Heart left ventricle (tissue), 16 donors: Measurements from ENCODE around the gene METRNL. TPM values are rescaled to one million over a fixed set of nuclear protein-coding genes. Genes with fewer than 3 reads are reported as not detected.
A peak's percentile ranks its signal among the peaks of the same experiment; 100 is the strongest.

Source experiments
- ATAC-seq, 4 donors: fragments of 200-7000 bp; cut with Tn5 transposase; one replicate each; pipeline ENCODE4 v1.9.1; 2020 to 2022; ENCODE audit warnings: moderate library complexity in 4 of 4, mild to moderate bottlenecking in 3 of 4, moderate number of reproducible peaks in 1 of 4
- DNase-seq, 5 donors: peaks; one replicate each; pipeline ENCODE4 v3.0.0-alpha.2; 2020
- H3K27ac ChIP-seq, 12 donors: fragments of 200-600 bp; sonication (generic) in 4 of 12; one replicate each; pipeline versions ENCODE4 v1.5.0 to v1.8.0; 2016 to 2022; ENCODE audit warnings: mild to moderate bottlenecking in 2 of 12
- H3K27me3 ChIP-seq, 9 donors: fragments of 200-600 bp; sonication (generic) in 2 of 9; one replicate each; pipeline versions ENCODE4 v1.5.1 to v1.8.0; 2016 to 2022; ENCODE audit warnings: mild to moderate bottlenecking in 3 of 9
- H3K36me3 ChIP-seq, 9 donors: fragments of 200-600 bp; sonication (generic) in 2 of 9; one replicate each; pipeline versions ENCODE4 v1.5.0 to v1.8.0; 2018 to 2022; ENCODE audit warnings: mild to moderate bottlenecking in 2 of 9
- H3K4me1 ChIP-seq, 12 donors: fragments of 200-600 bp; sonication (generic) in 4 of 12; one replicate each; pipeline versions ENCODE4 v1.5.0 to v1.8.0; 2016 to 2022; ENCODE audit warnings: mild to moderate bottlenecking in 3 of 12
- H3K4me3 ChIP-seq, 12 donors: fragments of 200-600 bp; sonication (generic) in 4 of 12; one replicate each; pipeline versions ENCODE4 v1.5.0 to v1.8.0; 2017 to 2022; ENCODE audit warnings: mild to moderate bottlenecking in 9 of 12, moderate library complexity in 4 of 12
- H3K9me3 ChIP-seq, 12 donors: fragments of 200-600 bp; sonication (generic) in 4 of 12; one replicate each; pipeline versions ENCODE4 v1.5.0 to v1.8.0; 2016 to 2022; ENCODE audit warnings: mild to moderate bottlenecking in 1 of 12
- CTCF ChIP-seq, 12 donors: fragments of 200-600 bp; sonication (generic) in 4 of 12; IDR thresholded peaks; one replicate each; pipeline versions ENCODE4 v1.5.0 to v1.8.0; 2018 to 2022; ENCODE audit warnings: antibody characterized with exemption in 12 of 12, mild to moderate bottlenecking in 5 of 12
- POLR2A ChIP-seq, 2 donors: fragments of 450-650 bp; IDR thresholded peaks; one replicate each; pipeline ENCODE4 v1.6.1; 2017; ENCODE audit warnings: antibody characterized with exemption in 2 of 2, mild to moderate bottlenecking in 2 of 2, moderate library complexity in 2 of 2
- WGBS, 4 donors: extraction: QIAGEN DNeasy Blood & Tissue Kit in 2 of 4; methylation state at CpG; one replicate each; pipeline versions ENCODE4 v1.1.5 to v1.1.7; 2013 to 2018; 5-methylcytosine and 5-hydroxymethylcytosine counted together
- intact Hi-C, 10 donors: fragments of 100-400 bp; cut with DNase I; formaldehyde crosslinking; loops; one replicate each; pipeline versions ENCODE4 v1.11.1 to v1.14.2; 2022
- polyA plus RNA-seq, 2 donors: library from polyadenylated mRNA; stranded (reverse); fragments of 200-250 nt; gene quantifications; one replicate each; pipeline ENCODE4 v1.2.3, GENCODE V29; 2013
- total RNA-seq, 9 donors: library from RNA; depleted of rRNA in 2 of 9; stranded (reverse); fragments of >200 nt in 2 of 9; fragmentation: NEBNext Ultra II Directional in 3 of 9; extraction: Animal tissue kit (Norgen Biotek cat#: 25700) in 3 of 9; gene quantifications; one replicate each; pipeline versions ENCODE4 v1.1.0 to v1.2.4, GENCODE V29; 2016 to 2023
- donor health status: ischemic (EF 13 %, LVEDD 7.1; RV severe dilation, severe dysfunction).
- donor health status: healthy with polysubstance abuse.
- donor health status: DM: no; HTN: yes; CAD: no.
- donor health status: DM: no; HTN: no; CAD: no.
- donor health status: ischemic (EF 25% LVEDD 6.9; RV normal size, moderate dysfunction).
- donor health status: ischemic (EF 25% LVEDD 5.7; RV mildly dilated, moderate dysfunction).
- donor health status: healthy.
- donor health status: DM: yes; HTN: yes; CAD: no.
- donor health status: ischemic (EF 35%, LVEDD 5.7; RV mildly dilated, moderate dysfunction).
- donor health status: nonischemic (EF 11% LVEDD 7.7; RV severe dilation, severe dysfunction).
- donor health status: DM: yes; HTN: yes; CAD: no.
- donor health status: PGD.
- donor health status: ischemic (EF 29% LVEDD 5.4; RV normal size, mild dysfunction).
- donor health status: nonischemic (EF 23%, LVEDD 6.1; RV moderate dilation, normal function).

Gene METRNL
- total and polyA plus RNA-seq, 11 donors: 59.4 to 144 (median 79.5) TPM

GRCh38 chr17:83126275-83126811, 46.9 kb downstream of the METRNL start:
- peaks cover 0 to 4% (median 0%) of the 10 kb centered on the region in 9 donors for H3K27me3 ChIP-seq
- intact Hi-C loops: no loop called here

GRCh38 chr17:83127431-83128160, 48.2 kb downstream of the METRNL start:
- peaks cover 0 to 12% (median 0%) of the 10 kb centered on the region in 12 donors for H3K4me1 ChIP-seq
- no peak for ATAC-seq
- peak in 2 of 5 donors; percentile 21 to 62 for DNase-seq
- intact Hi-C loops: no loop called here
- H3K9me3 ChIP-seq: no peaks in the 10 kb centered on the region
- no peak for TF ChIP-seq POLR2A (IDR thresholded peaks at IDR 0.05)
- no peak for TF ChIP-seq CTCF (IDR thresholded peaks at IDR 0.05)
- no peak overlapping the region for H3K4me3 ChIP-seq
- H3K36me3 ChIP-seq: no peaks in the 10 kb centered on the region
- H3K27me3 ChIP-seq: peaks cover 0 to 4% (median 0%) of the 10 kb centered on the region in 9 donors
- 84 to 92% (median 90%) methylated on average over 13 to 16 of the region's 16 CpGs for whole genome bisulfite sequencing, 4 donors
- H3K27ac ChIP-seq: no peak overlapping the region

More at GRCh38 chr17:83126275-83126811, 46.9 kb downstream of the METRNL start:
- 86 to 87% (median 86%) methylated on average over 10 to 12 of the region's 12 CpGs for WGBS, 4 donors
- DNase-seq: peak in 1 of 5 donors; percentile 20
- Histone ChIP-seq H3K36me3 (no peaks in the 10 kb centered on the region), H3K27ac (no peak overlapping the region), H3K4me1 (peaks cover 0 to 12% (median 0%) of the 10 kb centered on the region in 12 donors), H3K4me3 (no peak overlapping the region), H3K9me3 (no peaks in the 10 kb centered on the region)
- no peak for TF ChIP-seq CTCF (IDR thresholded peaks at IDR 0.05)
- no peak for TF ChIP-seq POLR2A (IDR thresholded peaks at IDR 0.05)
- ATAC-seq: no peak

GRCh38 chr17:83128306-83129240, 49.2 kb downstream of the METRNL start:
- no peaks in the 10 kb centered on the region for H3K9me3 ChIP-seq
- H3K4me3 ChIP-seq: no peak overlapping the region
- 73 to 85% (median 79%) methylated on average over 27 to 32 of the region's 32 CpGs for WGBS, 4 donors
- no peak for TF ChIP-seq CTCF (IDR thresholded peaks at IDR 0.05)
- peaks cover 0 to 4% (median 0%) of the 10 kb centered on the region in 9 donors for H3K27me3 ChIP-seq
- no peak overlapping the region for H3K27ac ChIP-seq
- peaks cover 0 to 14% (median 0%) of the 10 kb centered on the region in 12 donors for H3K4me1 ChIP-seq
- no peaks in the 10 kb centered on the region for H3K36me3 ChIP-seq
- DNase-seq (peak in 1 of 5 donors; percentile 25), ATAC-seq (no peak)
- intact Hi-C loops: no loop called here
